GM08714 (cell line): ENCODE measurements around the gene MUC4.

Experiments used
- H3K4me3 ChIP-seq: fragments of 200-500 bp; sonication (Bioruptor generic); 2 replicates; pipeline ENCODE4 v1.5.1; 2014; ENCODE audit warnings: mild to moderate bottlenecking, low read length, inconsistent platforms
- ZNF274 ChIP-seq: IDR thresholded peaks from 2 replicates; pipeline ENCODE4 v1.6.1; 2012; ENCODE audit warnings: mild to moderate bottlenecking, low read depth, low read length

MUC4 gene

GRCh38 chr3:195697582-195698324 lies 114.0 kb downstream of the MUC4 start:
- H3K4me3 ChIP-seq, result no peak overlapping the region
- no peak for TF ChIP-seq ZNF274
